NCI-H345 treated with DMSO at 0.1 percent for 48 hours (cell line): ENCODE data around the gene CCHCR1.

Experiments
- DNase-seq: peaks from one replicate; lab custom pipeline; 2025; ENCODE audit not compliant: unreplicated experiment; lab: John Stamatoyannopoulos, UW

The CCHCR1 gene

GRCh38 chr6:31162463-31163165 lies 5.0 kb upstream of the CCHCR1 start:
- DNase-seq, result no peak

- DNase-seq, result no peak
Measured at GRCh38 chr6:31161216-31162126, 3.9 kb upstream of the CCHCR1 start.

- DNase-seq, result no peak
Measured at GRCh38 chr6:31158863-31159855, 1.6 kb upstream of the CCHCR1 start.

DNA sequence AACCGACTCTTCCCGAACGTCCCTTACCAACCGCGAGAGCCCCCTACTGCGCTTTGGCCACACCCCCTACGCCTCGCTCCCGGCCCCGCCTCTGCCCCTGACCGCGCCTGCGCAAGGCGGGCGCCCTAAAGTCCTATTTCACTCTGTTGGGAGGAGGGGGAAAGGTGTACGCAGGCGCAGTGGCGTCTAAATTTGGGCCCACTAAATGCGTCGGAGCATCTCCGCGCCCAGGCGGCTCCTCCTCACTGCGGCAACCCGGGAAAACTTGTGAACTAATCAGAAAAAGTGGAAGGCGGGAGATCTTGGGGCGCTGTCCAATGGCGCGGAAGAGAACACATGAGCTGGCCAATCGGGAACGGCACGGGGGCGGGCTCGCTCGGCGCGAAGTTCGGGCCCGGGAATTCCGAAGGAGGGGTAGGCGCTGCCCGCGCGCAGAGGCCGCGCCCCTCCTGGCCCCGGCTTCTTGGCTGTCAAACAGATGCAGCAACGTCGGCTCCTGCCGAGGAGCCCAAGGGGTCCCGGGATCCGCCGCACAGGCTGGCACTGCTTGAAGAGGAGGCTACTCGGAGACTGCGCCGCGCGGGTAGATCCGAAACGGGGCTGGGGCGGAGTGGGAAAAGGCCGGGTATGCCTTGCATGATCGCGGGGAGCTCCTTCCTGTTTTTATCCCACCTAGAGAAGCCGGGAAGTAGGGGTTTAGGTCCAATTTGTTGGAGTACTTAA lies 699 bp upstream of the CCHCR1 start, which contains the start of gene TCF19:
Gene TCF19, plus strand, starts transcription at position 450 of the 723 bp plus-strand sequence. CDS start 881 bp downstream, outside the sequence.
- peak; percentile 97 for DNase-seq

DNA sequence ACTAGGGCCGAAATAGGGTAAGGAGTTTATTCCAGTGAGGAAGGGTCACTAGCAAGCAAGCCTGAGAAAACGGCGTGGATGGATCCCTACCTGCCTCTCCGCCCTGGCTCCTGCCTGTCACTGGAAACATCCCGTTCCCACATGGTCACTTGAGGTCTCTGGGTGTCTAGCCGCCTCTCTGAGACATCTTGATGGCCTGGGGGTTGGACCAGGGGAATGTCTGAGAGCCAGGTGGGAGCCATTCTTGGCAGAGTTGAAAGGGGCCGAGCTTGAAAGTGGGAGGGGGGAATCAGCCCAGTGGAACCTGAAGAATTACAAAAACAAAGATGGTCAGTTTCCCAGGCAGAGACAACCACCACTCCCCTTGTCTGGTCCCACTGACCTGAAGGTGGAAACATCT lies 961 bp downstream of the CCHCR1 start:
- no peak for DNase-seq

DNA sequence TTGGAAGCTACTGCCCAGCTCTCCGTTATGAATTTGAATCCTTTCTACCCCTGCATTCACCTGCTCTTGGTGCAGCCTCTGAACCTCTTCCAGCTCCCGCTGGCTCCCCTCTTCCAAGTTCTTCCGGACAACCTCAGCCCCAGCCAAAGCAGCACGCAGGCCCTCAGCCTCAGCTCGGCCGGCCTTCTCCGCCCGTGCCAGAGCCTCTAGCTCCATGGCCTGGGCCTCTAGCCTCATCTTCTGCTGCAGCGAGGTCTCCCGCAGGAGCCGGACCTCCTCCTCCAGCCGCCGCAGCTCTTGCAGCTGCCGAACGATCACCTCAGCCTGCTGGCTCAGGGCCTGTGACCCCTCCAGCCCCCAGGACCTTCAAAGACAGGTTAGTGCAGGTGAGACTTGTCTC lies 3.2 kb downstream of the CCHCR1 start:
- no peak for DNase-seq

GRCh38 chr6:31152781-31153180 lies 4.8 kb downstream of the CCHCR1 start:
- DNase-seq, result no peak

GRCh38 chr6:31149827-31150447 lies 7.7 kb downstream of the CCHCR1 start:
- no peak for DNase-seq

- DNase-seq, result no peak
Measured at GRCh38 chr6:31145386-31145785, 12.2 kb downstream of the CCHCR1 start.

GRCh38 chr6:31144970-31145340 lies 12.6 kb downstream of the CCHCR1 start:
- no peak for DNase-seq

DNA sequence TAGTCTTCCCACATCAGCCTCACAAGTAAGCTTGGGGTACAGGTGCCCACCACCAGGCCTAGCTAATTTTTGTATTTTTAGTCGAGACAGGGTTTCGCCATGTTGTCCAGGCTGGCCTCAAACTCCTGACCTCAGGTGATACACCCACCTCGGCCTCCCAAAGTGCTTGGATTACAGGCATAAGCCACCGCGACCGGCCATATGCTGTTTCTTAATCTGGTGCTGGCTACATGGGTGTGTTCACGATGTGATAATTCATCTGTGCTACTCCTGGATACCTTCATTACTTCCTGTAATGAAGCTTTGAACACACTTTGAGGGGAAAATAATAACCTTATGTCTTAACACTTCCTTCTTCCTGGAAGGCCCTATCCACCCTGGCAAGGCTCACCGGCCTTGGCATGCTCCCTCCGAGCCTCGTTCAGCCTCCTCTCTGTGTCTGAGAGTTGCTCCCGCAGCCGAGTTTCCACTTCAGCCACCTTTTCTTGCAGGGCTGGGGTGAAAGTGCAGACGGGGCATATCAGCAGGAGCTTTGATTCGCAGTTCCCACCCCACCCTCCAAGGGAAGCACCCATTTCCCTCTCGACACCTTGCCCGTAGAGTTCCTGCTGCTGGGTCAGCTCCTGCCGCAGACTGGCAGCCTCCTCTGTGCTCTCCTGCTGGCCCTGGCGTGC lies 13.2 kb downstream of the CCHCR1 start:
- no peak for DNase-seq

DNA sequence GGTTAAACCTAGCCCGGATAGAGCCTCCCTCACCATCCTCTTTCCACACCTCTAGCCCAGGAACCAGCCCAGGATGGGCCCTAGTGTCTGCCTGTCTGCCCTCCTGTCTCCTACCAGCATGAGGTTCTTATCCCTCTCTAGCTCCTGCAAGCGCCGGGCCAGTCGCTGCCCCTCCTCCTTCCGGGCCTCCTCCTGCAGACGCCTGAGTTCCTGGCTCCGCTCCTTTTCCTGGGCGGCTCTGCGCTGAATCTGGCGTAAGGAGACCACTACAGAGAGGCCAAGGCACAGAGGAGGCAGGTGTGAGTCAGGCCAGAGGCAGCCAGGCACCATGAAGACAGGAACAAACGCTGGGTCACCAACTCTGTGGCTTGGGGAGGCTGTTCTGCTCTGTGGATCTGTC lies 14.5 kb downstream of the CCHCR1 start:
- no peak for DNase-seq

DNA sequence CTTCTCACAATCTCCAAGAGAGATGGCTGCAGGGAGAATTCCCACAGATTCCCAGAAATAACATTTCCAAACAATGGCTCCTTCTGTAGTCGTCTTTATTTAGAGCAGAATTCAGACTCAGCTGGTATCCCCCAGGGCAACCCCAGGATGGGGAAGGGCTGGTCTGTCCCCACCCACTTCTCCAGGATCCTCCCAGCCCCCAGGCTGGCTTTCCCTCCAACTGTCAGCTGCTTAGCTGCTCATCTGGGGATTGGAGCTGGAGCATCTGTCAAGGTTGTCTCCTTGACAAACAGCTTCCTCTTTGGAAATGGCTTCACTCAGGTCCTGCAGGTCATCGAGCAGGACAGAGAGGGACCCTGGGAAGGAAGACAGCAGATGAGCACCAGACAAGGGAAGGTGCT lies 15.2 kb downstream of the CCHCR1 start:
- no peak for DNase-seq

- no peak for DNase-seq
Measured at GRCh38 chr6:31140643-31141042, 17.0 kb downstream of the CCHCR1 start.

DNA sequence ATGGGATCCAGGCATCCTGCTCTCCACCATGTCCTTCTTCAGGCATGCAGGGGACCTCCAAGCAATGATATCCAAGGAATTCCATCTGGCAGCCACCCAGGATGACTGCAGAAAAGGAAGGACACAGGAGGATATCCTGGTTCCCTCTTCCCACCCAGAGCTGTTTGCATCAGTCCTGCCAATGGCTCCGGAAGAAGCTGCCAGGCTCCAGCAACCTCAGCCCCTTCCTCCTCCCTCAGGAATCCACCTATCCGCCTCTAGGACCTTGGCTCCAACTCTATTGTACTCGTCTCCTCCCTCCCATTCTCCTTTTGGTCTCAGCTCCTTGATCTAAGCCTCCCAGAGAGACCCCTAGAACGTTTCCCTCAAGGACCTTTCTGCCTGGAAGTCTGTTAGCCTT lies 18.0 kb downstream of the CCHCR1 start:
- no peak for DNase-seq

DNA sequence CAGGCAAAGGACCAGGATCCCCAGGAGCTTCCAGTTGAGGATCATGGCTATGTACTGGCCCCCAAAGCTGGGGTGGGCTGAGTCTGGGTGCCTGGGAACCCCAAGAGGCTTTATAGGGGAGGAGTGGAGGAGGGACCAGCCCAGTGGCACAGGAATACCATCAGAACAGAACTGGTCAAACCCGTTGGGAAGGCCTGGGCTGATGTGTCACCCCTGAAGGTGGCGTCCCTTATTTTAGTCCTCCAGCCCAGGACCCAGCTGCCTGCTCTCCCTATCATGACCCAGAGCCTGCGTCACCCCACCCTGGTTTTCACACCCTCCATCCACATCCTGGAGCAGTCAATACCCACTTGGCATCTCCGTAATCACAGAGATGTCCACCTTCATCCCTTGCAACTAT lies 18.6 kb downstream of the CCHCR1 start, which contains the start of gene PSORS1C2:
Gene PSORS1C2, minus strand, starts transcription at position 85 of the 400 bp plus-strand sequence. Its CDS starts 40 bp downstream, at position 45.
- no peak for DNase-seq

DNA sequence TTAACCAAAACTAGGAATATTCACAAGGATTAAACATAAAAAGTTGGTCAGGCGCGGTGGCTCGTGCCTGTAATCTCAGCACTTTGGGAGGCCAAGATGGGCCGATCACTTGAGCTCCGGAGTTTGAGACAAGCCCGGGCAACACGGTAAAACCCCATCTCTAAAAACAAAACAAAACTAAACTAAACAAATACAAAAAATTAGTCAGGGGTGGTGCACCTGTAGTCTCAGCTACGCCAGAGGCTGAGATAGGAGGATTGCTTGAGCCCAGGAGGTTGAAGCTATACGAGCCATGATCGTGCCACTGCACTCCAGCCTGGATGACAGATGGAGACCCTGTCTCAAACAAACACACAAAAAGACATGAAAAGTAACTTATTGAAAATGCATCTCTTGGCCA lies 21.9 kb downstream of the CCHCR1 start:
- DNase-seq, result no peak

DNA sequence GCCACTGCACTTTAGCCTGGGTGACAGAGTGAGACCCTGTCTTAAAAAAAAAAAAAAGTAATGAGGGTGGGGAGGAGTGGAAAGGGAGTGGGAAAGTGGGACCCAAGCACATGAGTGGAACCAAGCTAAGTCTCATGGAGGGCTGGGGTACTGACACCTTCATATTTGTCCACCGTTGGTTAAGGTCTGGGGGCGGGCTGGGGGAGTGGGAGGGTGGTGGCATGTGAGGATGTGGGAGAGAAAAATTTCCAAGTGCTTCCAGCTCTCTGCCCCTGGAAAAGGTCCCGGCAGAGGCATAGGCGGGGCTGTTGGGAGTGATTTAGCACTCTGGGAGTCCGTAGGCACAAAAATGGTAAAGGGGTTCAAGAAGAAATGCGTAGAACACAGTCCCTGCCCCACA lies 24.8 kb downstream of the CCHCR1 start:
- DNase-seq, result no peak

DNA sequence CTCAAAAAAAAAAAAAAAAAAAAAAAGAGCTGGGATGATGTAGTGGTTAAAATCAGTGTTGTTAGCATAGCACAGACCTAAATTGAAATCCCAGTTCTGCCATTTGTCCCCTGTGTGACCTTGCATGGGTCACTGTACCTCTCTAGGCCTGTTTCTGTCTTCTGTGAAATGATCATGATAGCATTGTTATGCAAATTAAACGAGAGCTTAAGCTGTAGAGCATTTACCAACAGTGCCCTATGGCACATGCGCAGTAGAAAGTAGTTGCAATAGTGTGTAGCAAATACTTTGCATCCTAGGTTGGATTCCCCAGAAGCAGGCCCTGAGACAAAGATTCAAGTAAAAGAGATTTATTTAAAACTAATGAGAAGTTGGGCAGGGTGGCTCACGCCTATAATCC lies 26.0 kb downstream of the CCHCR1 start:
- DNase-seq, result no peak
